GM10248 (cell line): Measurements from ENCODE around the gene KRT34.

ENCODE experiments used
- CTCF ChIA-PET: fragments of 300-600 bp; sonication (Branson Sonifier 250); formaldehyde crosslinking; extraction: SDS; loops from one replicate; lab custom pipeline; 2021; ENCODE audit warnings: antibody characterized with exemption; lab: Yijun Ruan, JAX
- POLR2A ChIA-PET: fragments of 350-650 bp; sonication (Branson Sonifier 250); formaldehyde crosslinking; extraction: SDS; loops from one replicate; lab custom pipeline; 2020; ENCODE audit warnings: antibody characterized with exemption; lab: Yijun Ruan, JAX
- DNase-seq: peaks from one replicate; pipeline ENCODE4 v3.0.0; 2012; ENCODE audit errors: extremely low spot score
- TF ChIP-seq, protein P1 (sequence below): IDR thresholded peaks from 2 replicates; pipeline ENCODE4 v1.5.1; 2012; ENCODE audit warnings: mild to moderate bottlenecking, low read depth; ENCODE audit errors: extremely low read depth, missing control alignments, control extremely low read depth

The KRT34 gene

DNA sequence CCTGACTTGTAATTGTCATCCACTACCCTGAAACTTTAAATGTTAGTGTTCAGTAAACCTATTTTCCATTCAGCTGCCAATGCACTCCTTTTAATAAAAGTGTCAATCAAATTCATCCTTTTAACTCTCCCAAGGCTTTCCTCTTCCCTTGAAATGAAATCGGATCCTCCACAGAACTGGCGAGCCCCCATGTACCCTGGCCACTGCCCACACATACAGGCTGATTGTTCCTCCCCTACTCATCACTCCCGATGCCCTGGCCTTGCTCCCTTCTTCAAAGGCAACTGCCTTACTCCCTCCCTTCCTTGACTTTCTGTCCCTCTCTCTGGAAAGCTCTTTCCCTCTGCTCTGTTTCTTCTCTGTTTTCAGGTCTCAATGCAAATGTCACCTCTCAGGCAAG lies 39.1 kb downstream of the KRT34 start:
- TF ChIP-seq, protein P1, sequence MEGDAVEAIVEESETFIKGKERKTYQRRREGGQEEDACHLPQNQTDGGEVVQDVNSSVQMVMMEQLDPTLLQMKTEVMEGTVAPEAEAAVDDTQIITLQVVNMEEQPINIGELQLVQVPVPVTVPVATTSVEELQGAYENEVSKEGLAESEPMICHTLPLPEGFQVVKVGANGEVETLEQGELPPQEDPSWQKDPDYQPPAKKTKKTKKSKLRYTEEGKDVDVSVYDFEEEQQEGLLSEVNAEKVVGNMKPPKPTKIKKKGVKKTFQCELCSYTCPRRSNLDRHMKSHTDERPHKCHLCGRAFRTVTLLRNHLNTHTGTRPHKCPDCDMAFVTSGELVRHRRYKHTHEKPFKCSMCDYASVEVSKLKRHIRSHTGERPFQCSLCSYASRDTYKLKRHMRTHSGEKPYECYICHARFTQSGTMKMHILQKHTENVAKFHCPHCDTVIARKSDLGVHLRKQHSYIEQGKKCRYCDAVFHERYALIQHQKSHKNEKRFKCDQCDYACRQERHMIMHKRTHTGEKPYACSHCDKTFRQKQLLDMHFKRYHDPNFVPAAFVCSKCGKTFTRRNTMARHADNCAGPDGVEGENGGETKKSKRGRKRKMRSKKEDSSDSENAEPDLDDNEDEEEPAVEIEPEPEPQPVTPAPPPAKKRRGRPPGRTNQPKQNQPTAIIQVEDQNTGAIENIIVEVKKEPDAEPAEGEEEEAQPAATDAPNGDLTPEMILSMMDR, result no peak
- CTCF ChIA-PET, result interaction anchor here (1.6 kb wide), 1 partner anchor 21 kb away, joined by 3 read pairs; no protein-coding TSS in a partner anchor
- DNase-seq, result no peak
- POLR2A ChIA-PET, result no interaction called here

- TF ChIP-seq, protein P1, result no peak
- DNase-seq, result no peak
- ChIA-PET POLR2A (no interaction called here), CTCF (no interaction called here)
Measured at GRCh38 chr17:41340934-41341861, 40.9 kb downstream of the KRT34 start.

DNA sequence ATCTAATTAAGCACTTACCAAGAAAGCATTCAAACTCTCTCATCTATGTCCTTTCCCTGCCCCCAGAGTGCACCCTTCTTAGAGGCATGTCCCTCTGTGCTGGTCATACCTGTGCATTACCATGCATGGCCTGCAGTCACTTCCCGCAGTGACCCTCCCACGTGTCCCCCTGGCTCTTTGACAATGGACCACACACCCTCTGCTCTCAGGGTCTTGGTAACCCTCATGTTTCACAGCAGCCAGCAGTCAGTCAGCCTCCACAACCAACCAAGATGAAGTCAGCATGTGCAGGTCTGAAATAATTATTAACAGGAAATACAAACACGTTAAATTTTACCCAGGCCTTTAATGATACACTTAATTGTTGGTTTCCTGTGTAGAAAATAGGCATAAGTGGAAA lies 41.6 kb downstream of the KRT34 start:
- ChIA-PET POLR2A (no interaction called here), CTCF (interaction anchor here (1.0 to 1.3 kb wide), 2 partner anchors 9 kb away, joined by 3 to 4 read pairs; no protein-coding TSS in a partner anchor)
- TF ChIP-seq, protein P1, result no peak
- DNase-seq, result no peak

GRCh38 chr17:41339571-41340172 lies 42.4 kb downstream of the KRT34 start:
- TF ChIP-seq, protein P1, result no peak
- ChIA-PET POLR2A (no interaction called here), CTCF (interaction anchor here (1.0 to 1.3 kb wide), 2 partner anchors 8 to 10 kb away, joined by 3 to 4 read pairs; no protein-coding TSS in a partner anchor)
- DNase-seq, result no peak

GRCh38 chr17:41338961-41339485 lies 43.1 kb downstream of the KRT34 start:
- CTCF ChIA-PET, result no interaction called here
- no peak for DNase-seq
- POLR2A ChIA-PET, result no interaction called here

GRCh38 chr17:41335747-41336146 lies 46.4 kb downstream of the KRT34 start:
- ChIA-PET POLR2A (no interaction called here), CTCF (interaction anchor here (1.1 kb wide), 1 partner anchor 69 kb away, joined by 3 read pairs; no protein-coding TSS in a partner anchor)
- TF ChIP-seq, protein P1, result no peak

More at GRCh38 chr17:41338961-41339485, 43.1 kb downstream of the KRT34 start:
- TF ChIP-seq, protein P1, result no peak

More at GRCh38 chr17:41335747-41336146, 46.4 kb downstream of the KRT34 start:
- no peak for DNase-seq
